Epithelial cell of esophagus (primary cell): ENCODE measurements around the gene MLANA.

Source experiments
- DNase-seq: peaks from one replicate; pipeline ENCODE4 v3.0.0; 2010; ENCODE audit warnings: low read depth
- H3K4me3 ChIP-seq: 2 replicates; pipeline ENCODE4 v1.5.1; 2011; ENCODE audit warnings: mild to moderate bottlenecking, low read length, control low read depth
- CTCF ChIP-seq: IDR thresholded peaks from 2 replicates; pipeline ENCODE4 v1.5.1; 2011; ENCODE audit warnings: low read depth, mild to moderate bottlenecking, low read length, control low read depth, inconsistent platforms; ENCODE audit not compliant: insufficient read depth; ENCODE audit errors: missing control alignments

MLANA gene

DNA sequence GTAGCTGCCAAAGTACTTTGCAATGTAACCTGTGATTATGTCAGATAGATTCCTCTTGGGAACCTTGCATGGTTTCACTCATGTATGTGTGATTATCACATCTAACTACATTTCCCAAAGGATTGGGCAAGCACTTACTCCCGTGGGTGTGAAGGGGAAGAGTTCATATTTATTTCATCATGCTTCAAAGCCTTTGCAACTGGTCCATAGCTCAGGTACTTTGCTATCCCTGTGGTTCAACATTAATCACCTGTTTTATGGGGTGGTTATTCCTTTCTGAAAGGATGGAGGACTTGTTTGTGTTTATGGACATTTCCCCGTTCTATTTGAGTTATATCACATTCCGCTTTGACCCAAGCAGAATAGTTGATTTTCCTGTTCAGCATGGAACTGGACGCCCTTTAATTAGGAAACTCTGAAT lies 44.2 kb upstream of the MLANA start:
- no peak for TF ChIP-seq CTCF
- H3K4me3 ChIP-seq = no peak overlapping the region
- peak; percentile 75 for DNase-seq

DNA sequence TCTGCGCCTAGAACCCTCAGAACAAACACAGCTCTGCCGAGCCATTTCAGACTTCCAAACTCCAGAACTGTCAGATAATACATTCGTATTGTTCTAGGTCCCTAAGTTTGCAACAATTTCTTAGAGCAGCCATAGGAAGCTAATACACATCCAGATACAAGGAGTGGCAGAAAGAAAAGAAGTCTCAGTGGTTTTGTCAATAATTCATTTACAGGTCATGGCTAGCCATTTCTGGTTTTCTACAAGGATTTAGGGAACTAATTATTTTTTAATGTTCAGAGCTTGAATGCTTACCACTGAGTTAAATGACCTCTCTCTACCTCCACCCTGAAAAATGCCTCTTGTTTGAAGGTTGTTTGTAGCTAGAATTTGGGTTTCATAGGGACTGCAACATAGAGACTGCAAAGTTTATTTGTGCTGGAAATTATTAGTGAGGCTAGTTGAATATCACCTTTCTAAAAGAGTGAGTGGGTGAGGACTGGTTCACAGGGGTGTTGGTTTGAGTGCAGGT lies 42.3 kb upstream of the MLANA start:
- H3K4me3 ChIP-seq = no peak overlapping the region
- no peak for TF ChIP-seq CTCF
- DNase-seq = no peak

DNA sequence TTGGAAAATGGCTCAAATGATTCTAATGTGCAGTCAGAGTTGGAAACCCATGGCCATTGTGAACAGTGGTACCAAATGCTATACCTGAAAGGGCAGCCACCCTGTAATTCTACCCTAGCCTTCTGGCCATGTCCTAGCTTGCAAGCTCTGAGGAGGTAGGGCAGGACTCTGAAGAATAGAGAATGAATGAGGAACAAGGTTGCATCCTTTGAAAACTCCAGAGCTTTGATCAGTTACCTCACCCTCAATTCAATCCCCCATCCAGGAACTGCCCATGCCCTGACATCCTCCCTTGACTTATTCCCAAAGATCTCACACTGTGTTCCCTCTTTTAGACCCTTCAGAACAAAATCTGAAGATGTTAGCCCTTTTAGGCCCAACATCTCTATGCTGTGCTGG lies 40.0 kb upstream of the MLANA start:
- DNase-seq = peak; percentile 53
- H3K4me3 ChIP-seq = no peak overlapping the region

GRCh38 chr9:5851445-5851844 lies 39.2 kb upstream of the MLANA start:
- no peak overlapping the region for H3K4me3 ChIP-seq
- TF ChIP-seq CTCF = no peak
- DNase-seq = peak; percentile 95

More for the DNA sequence above, 40.0 kb upstream of the MLANA start:
- no peak for TF ChIP-seq CTCF

DNA sequence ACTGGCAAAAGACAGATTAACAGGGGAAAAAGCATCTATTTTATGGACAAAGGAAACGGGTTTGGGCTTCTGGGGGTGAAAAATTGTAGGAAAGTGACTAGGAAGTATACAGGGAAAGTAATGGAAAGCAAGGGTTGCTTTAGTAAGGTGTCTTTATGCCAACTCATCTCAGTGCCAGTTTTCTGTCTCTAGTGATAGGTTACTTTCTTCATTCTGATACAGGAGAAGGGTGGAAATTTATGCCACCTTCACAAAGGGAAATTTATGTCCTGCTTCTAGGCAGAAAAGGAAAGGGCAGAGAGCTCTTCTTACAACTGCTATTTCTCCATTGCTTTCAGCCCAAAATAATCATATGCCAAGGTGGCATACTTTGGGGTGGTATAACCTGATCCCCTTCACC lies 37.7 kb upstream of the MLANA start:
- H3K4me3 ChIP-seq = no peak overlapping the region
- DNase-seq = no peak
- no peak for TF ChIP-seq CTCF

- DNase-seq = no peak
- TF ChIP-seq CTCF = no peak
- H3K4me3 ChIP-seq = no peak overlapping the region
Observed at GRCh38 chr9:5853617-5854016, 37.1 kb upstream of the MLANA start.

- H3K4me3 ChIP-seq = no peak overlapping the region
- DNase-seq = no peak
- no peak for TF ChIP-seq CTCF
Observed at GRCh38 chr9:5854063-5854790, 36.5 kb upstream of the MLANA start.
